HL-60 (cell line): ENCODE measurements around the gene ARID5B.

Source experiments
- DNase-seq, 2 experiments: peaks; one replicate each; pipeline ENCODE4 v3.0.0-alpha.2; 2010 to 2020; ENCODE audit warnings: low read depth in 1 of 2, low spot score in 1 of 2
- H3K27ac ChIP-seq: fragments of 250-450 bp; sonication (Bioruptor Pico); replicated peaks from 2 replicates; pipeline ENCODE4 v1.5.1; 2020; ENCODE audit warnings: mild to moderate bottlenecking, moderate library complexity
- H3K27me3 ChIP-seq: fragments of 250-450 bp; sonication (Bioruptor Pico); 2 replicates; pipeline ENCODE4 v1.5.1; 2021; ENCODE audit warnings: mild to moderate bottlenecking, moderate library complexity; ENCODE audit not compliant: insufficient read depth, poor library complexity, severe bottlenecking
- H3K4me3 ChIP-seq: replicated peaks from 2 replicates; pipeline ENCODE4 v1.5.1; 2011; ENCODE audit warnings: mild to moderate bottlenecking, control low read depth, low read length; ENCODE audit not compliant: insufficient read depth
- CTCF ChIP-seq: IDR thresholded peaks from one replicate; pipeline ENCODE4 v1.5.1; 2011; ENCODE audit warnings: low read length, control low read depth, inconsistent platforms; ENCODE audit not compliant: insufficient read depth
- GABPA ChIP-seq: IDR thresholded peaks from 2 replicates; pipeline ENCODE4 v1.6.1; 2012; ENCODE audit warnings: low read depth
- POLR2AphosphoS5 ChIP-seq: IDR thresholded peaks from 2 replicates; pipeline ENCODE4 v1.6.1; 2012; ENCODE audit warnings: low read depth
- REST ChIP-seq: IDR thresholded peaks from 2 replicates; pipeline ENCODE4 v1.6.1; 2012; ENCODE audit warnings: low read depth; ENCODE audit not compliant: insufficient replicate concordance
- SPI1 ChIP-seq: IDR thresholded peaks from 2 replicates; pipeline ENCODE4 v1.6.1; 2012; ENCODE audit warnings: low read depth, mild to moderate bottlenecking, borderline replicate concordance

Gene ARID5B

GRCh38 chr10:61939902-61940301, 38.4 kb downstream of the ARID5B start:
- TF ChIP-seq GABPA (no peak), POLR2AphosphoS5 (no peak), CTCF (no peak), REST (no peak), SPI1 (no peak)
- Histone ChIP-seq H3K27me3 (peaks cover 3% of the 10 kb centered on the region), H3K27ac (no peak overlapping the region), H3K4me3 (no peak overlapping the region)
- no peak for DNase-seq

DNA sequence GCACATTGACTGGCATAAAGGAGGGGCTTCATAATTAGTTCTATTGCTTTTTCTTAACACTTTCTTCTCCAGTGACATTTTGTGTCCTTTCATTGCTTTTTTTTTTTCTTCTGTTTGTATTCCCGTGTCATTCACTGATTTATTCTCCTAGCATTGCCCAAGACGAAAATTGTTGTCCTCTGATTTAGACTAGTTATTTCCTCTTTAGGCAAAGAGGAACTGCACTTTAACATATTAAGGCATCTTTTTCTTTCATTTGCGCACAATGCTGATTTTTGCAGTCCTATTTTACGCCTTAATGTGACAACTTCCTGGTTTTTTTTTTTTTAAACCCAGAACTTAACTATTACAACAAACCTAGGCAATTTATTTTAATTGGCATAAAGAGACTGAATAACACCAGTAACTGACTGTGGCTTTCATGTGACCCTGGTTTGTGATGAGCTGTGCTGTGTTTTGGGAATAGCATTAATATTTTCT, 39.7 kb downstream of the ARID5B start:
- no peak for DNase-seq
- H3K27me3 ChIP-seq, result peaks cover 3% of the 10 kb centered on the region
- H3K27ac ChIP-seq, result no peak overlapping the region
- TF ChIP-seq SPI1 (peak; percentile 74), POLR2AphosphoS5 (no peak), GABPA (no peak), REST (no peak), CTCF (no peak)
- no peak overlapping the region for H3K4me3 ChIP-seq

- Histone ChIP-seq H3K4me3 (no peak overlapping the region), H3K27ac (no peak overlapping the region), H3K27me3 (peaks cover 3% of the 10 kb centered on the region)
- no peak for TF ChIP-seq CTCF
- TF ChIP-seq POLR2AphosphoS5, result no peak
- no peak for TF ChIP-seq REST
- no peak for TF ChIP-seq GABPA
- TF ChIP-seq SPI1, result no peak
- DNase-seq, result no peak
Measured at GRCh38 chr10:61942604-61943461, 41.3 kb downstream of the ARID5B start.
